Esophagus muscularis mucosa (tissue), 4 donors: ENCODE measurements around the gene USP33. TPM values are rescaled to one million over a fixed set of nuclear protein-coding genes. Genes with fewer than 3 reads are reported as not detected.

Source experiments
- DNase-seq: peaks from one replicate; pipeline ENCODE4 v3.0.0-alpha.2; 2017; ENCODE audit errors: extremely low spot score
- H3K27ac ChIP-seq, 4 donors: fragments of 200-600 bp; sonication (generic); replicated peaks in 1 of 4; 1 replicate in 3 of 4; 2 replicates in 1 of 4; pipeline ENCODE4 v1.5.1; 2016 to 2019; ENCODE audit warnings: mild to moderate bottlenecking in 1 of 4
- H3K27me3 ChIP-seq, 4 donors: fragments of 200-600 bp; sonication (generic); one replicate each; pipeline versions ENCODE4 v1.5.1 to v1.6.0; 2016 to 2019
- H3K36me3 ChIP-seq, 4 donors: fragments of 200-600 bp; sonication (generic); one replicate each; pipeline ENCODE4 v1.5.1; 2016 to 2019
- H3K4me1 ChIP-seq, 4 donors: fragments of 200-600 bp; sonication (generic); one replicate each; pipeline ENCODE4 v1.5.1; 2016 to 2019
- H3K4me3 ChIP-seq, 4 donors: fragments of 200-600 bp; sonication (generic); 1 replicate in 2 of 4; 2 replicates in 2 of 4; pipeline ENCODE4 v1.5.1; 2016 to 2019; ENCODE audit warnings: mild to moderate bottlenecking in 4 of 4, moderate library complexity in 1 of 4
- H3K9me3 ChIP-seq, 4 donors: fragments of 200-600 bp; sonication (generic); 1 replicate in 3 of 4; 2 replicates in 1 of 4; pipeline ENCODE4 v1.5.1; 2016 to 2019
- CTCF ChIP-seq, 3 experiments: fragments of 200-600 bp in 2 of 3; fragments of 450-650 bp in 1 of 3; sonication (generic) in 2 of 3; IDR thresholded peaks; one replicate each; pipeline ENCODE4 v1.5.1; 2017 to 2019; ENCODE audit warnings: antibody characterized with exemption in 3 of 3, mild to moderate bottlenecking in 2 of 3, moderate library complexity in 1 of 3
- EP300 ChIP-seq: sonication (generic); formaldehyde crosslinking; IDR thresholded peaks from one replicate; pipeline ENCODE4 v1.6.1; 2017; ENCODE audit warnings: antibody characterized with exemption
- POLR2A ChIP-seq: fragments of 450-650 bp; IDR thresholded peaks from one replicate; pipeline ENCODE4 v1.6.1; 2017; ENCODE audit warnings: antibody characterized with exemption, moderate library complexity, mild to moderate bottlenecking, low read depth
- POLR2AphosphoS5 ChIP-seq, 2 donors: sonication (generic); formaldehyde crosslinking; IDR thresholded peaks; one replicate each; pipeline ENCODE4 v1.6.1; 2017; ENCODE audit warnings: antibody characterized with exemption in 2 of 2
- WGBS: methylation state at CpG from one replicate; pipeline ENCODE4 v1.1.5; 2018; 5-methylcytosine and 5-hydroxymethylcytosine counted together
- intact Hi-C: fragments of 100-400 bp; cut with DNase I; formaldehyde crosslinking; loops from one replicate; pipeline ENCODE4 v1.15.1; 2023
- total RNA-seq, 4 donors: library from RNA; depleted of rRNA; stranded (reverse); fragments of >200 nt; gene quantifications; one replicate each; pipeline versions ENCODE4 v1.1.0 to v1.2.1, GENCODE V29; 2016

Gene USP33
- total RNA-seq: 10 to 100 TPM; 50.9 to 71.0 (median 59.2) TPM

DNA sequence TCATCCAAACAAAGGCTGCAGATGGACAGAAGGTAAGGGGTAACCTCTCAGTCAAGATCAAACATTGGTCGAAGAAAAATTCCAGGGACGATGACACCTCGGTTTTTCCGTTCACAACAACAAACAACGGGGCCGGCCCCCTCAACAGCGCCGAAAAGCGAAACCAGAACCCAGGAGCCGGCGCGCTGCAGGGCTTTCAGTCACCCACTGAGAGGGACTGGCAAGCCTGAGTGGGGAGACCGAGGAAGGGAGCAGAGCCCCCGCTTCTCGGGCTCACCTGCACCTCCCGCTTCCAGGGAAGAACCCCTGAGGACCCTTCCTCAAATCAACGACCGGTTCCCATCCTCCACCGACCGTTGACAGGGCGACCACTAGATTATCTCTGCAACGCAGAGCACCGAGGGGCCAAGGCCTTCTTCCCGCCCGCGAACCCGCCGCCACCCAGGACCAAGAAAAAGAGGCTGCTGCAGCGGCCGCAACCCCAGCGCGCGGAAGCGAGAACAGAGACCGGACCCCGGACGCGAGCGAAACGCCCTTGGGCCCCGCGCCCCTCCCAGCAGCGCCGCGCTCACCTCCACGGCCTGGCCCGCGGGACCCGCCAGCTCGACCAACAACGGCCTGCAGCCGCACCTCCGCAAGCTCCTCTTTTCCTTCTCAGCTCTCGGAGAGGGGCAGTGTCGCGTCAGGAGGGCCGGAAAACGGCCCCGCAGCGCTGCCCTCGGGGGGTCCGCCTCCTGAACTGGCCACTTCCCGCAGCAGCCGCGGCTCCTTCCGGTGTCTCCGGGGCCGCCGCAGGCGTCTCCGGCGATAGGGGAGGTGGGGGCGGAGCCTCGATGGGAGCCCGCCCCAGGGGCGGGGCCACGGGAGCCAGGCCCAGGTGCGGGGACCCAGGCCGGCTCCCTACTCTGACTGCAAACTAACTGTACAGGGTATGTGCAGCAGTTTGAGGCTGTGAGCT is at the start of gene USP33:
Gene USP33, minus strand, starts transcription at position 782 of the 958 bp plus-strand sequence. CDS start 18,155 bp downstream, outside the sequence.
- no peaks in the 10 kb centered on the region for H3K36me3 ChIP-seq
- intact Hi-C loops: loop anchor here (2.0 kb wide), 1 partner anchor 17 kb away; no protein-coding TSS in a partner anchor
- no peaks in the 10 kb centered on the region for H3K27me3 ChIP-seq
- peak within 1 kb of the TSS; percentile 81 to 97 (median 92) for H3K4me3 ChIP-seq
- H3K4me1 ChIP-seq: peaks cover 18 to 41% (median 35%) of the 10 kb centered on the region in 4 donors
- no peaks in the 10 kb centered on the region for H3K9me3 ChIP-seq
- H3K27ac ChIP-seq: peak within 1 kb of the TSS; percentile 85 to 95 (median 87)
- TF ChIP-seq POLR2A (peak; percentile 17), EP300 (no peak), CTCF (IDR thresholded peaks at IDR 0.05) (no peak), POLR2AphosphoS5 (IDR thresholded peaks at IDR 0.05) (peak; percentile 85 to 87)
- 2% methylated on average over 21 of the region's 79 CpGs for whole genome bisulfite sequencing
- peak; percentile 94 for DNase-seq

- TF ChIP-seq EP300 (no peak), POLR2A (no peak), POLR2AphosphoS5 (IDR thresholded peaks at IDR 0.05) (no peak), CTCF (IDR thresholded peaks at IDR 0.05) (no peak)
- H3K9me3 ChIP-seq: no peaks in the 10 kb centered on the region
- H3K4me1 ChIP-seq: no peaks in the 10 kb centered on the region
- H3K27me3 ChIP-seq: no peaks in the 10 kb centered on the region
- WGBS: 51% methylated on average over 2 of the region's 2 CpGs
- peaks cover 17 to 61% (median 27%) of the 10 kb centered on the region in 4 donors for H3K36me3 ChIP-seq
- no peak for DNase-seq
- intact Hi-C loops: no loop called here
- no peak overlapping the region for H3K27ac ChIP-seq
- no peak overlapping the region for H3K4me3 ChIP-seq
These were observed 43.7 kb upstream of the USP33 start for GRCh38 chr1:77803371-77803770.

DNA sequence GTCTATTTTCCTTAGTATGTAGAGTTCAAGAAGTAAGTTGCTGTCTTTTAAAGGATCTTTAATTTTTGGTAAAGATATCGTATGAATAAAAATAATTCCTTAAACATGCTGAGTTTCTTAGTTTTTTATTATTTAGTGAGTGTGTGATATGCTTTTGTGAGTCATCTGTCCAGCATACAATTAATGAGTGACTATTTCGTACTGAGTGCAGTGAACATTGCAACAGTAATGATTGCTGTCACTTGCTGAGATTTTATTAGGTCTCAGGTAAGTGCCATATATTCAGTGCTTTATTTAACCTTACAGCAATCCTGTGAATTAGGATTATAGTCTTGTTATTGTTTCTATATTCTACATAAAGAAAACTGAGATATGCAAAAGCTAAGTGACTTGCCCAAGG is 42.4 kb upstream of the USP33 start:
- Histone ChIP-seq H3K4me1 (peaks cover 0 to 3% (median under 1%) of the 10 kb centered on the region in 4 donors), H3K9me3 (no peaks in the 10 kb centered on the region), H3K4me3 (no peak overlapping the region), H3K27me3 (no peaks in the 10 kb centered on the region), H3K27ac (no peak overlapping the region), H3K36me3 (peaks cover 4 to 48% (median 13%) of the 10 kb centered on the region in 4 donors)
- intact Hi-C loops: no loop called here
- no peak for DNase-seq
- WGBS: 93% methylated on average over 2 of the region's 2 CpGs
- TF ChIP-seq POLR2A: no peak
- TF ChIP-seq POLR2AphosphoS5 (IDR thresholded peaks at IDR 0.05): no peak
- TF ChIP-seq EP300: no peak
- TF ChIP-seq CTCF (IDR thresholded peaks at IDR 0.05): no peak

DNA sequence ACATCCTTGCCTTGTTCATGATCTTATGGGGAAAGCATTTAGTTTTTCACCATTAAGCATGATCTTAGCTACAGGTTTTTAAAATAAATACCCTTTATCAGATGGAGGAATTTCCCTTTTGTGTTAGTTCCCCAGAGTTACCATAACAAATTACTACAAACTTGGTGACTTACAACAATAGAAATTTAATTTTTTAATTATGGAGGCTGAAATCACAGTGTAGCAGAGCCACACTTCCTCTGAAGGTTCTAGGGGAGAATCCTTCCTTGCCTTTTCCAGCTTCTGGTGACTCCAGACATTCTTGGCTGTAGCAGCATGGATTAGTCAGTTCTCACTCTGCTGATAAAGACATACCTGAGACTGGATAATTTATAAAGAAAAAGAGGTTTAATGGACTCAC is 38.3 kb upstream of the USP33 start:
- H3K27me3 ChIP-seq: no peaks in the 10 kb centered on the region
- H3K9me3 ChIP-seq: no peaks in the 10 kb centered on the region
- no peak for DNase-seq
- intact Hi-C loops: no loop called here
- H3K27ac ChIP-seq: peak overlapping the region in 1 of 4 donors; percentile 2
- no peak for TF ChIP-seq CTCF (IDR thresholded peaks at IDR 0.05)
- TF ChIP-seq POLR2A: no peak
- no peak for TF ChIP-seq POLR2AphosphoS5 (IDR thresholded peaks at IDR 0.05)
- no peak for TF ChIP-seq EP300
- H3K4me1 ChIP-seq: peaks cover 0 to 5% (median 2%) of the 10 kb centered on the region in 4 donors
- H3K4me3 ChIP-seq: no peak overlapping the region
- H3K36me3 ChIP-seq: peaks cover 0 to 18% (median 7%) of the 10 kb centered on the region in 4 donors
